ENCODE measurements around the gene AMFR.

The AMFR gene

GRCh38 chr16:56332464-56333079, 92.8 kb downstream of the AMFR start:
- peak; percentile 39 for DNase-seq

- no peak for DNase-seq
These were observed 93.4 kb downstream of the AMFR start for GRCh38 chr16:56331915-56332314.

GRCh38 chr16:56331399-56331798, 93.9 kb downstream of the AMFR start:
- no peak for DNase-seq

GRCh38 chr16:56330476-56330875, 94.9 kb downstream of the AMFR start:
- DNase-seq = no peak

- no peak for DNase-seq
These were observed 95.5 kb downstream of the AMFR start for GRCh38 chr16:56329887-56330286.

GRCh38 chr16:56328276-56329022, 96.9 kb downstream of the AMFR start:
- no peak for DNase-seq

GRCh38 chr16:56327929-56328258, 97.5 kb downstream of the AMFR start:
- DNase-seq = no peak

GRCh38 chr16:56327071-56327928, 98.0 kb downstream of the AMFR start:
- no peak for DNase-seq

GRCh38 chr16:56325956-56326355, 99.4 kb downstream of the AMFR start:
- no peak for DNase-seq

- DNase-seq = no peak
These were observed 100.9 kb downstream of the AMFR start for GRCh38 chr16:56324406-56324805.

- DNase-seq = no peak
These were observed 103.8 kb downstream of the AMFR start for GRCh38 chr16:56321571-56321970.

GRCh38 chr16:56320811-56321558, 104.4 kb downstream of the AMFR start:
- DNase-seq = no peak

GRCh38 chr16:56320056-56320455, 105.3 kb downstream of the AMFR start:
- no peak for DNase-seq

GRCh38 chr16:56319376-56319775, 106.0 kb downstream of the AMFR start:
- DNase-seq = no peak

- no peak for DNase-seq
These were observed 106.6 kb downstream of the AMFR start for GRCh38 chr16:56318827-56319140.

GRCh38 chr16:56317998-56318826, 107.1 kb downstream of the AMFR start:
- DNase-seq = peak; percentile 82

GRCh38 chr16:56316545-56316944, 108.8 kb downstream of the AMFR start:
- no peak for DNase-seq

GRCh38 chr16:56315955-56316354, 109.4 kb downstream of the AMFR start:
- no peak for DNase-seq

- DNase-seq = no peak
These were observed 111.0 kb downstream of the AMFR start for GRCh38 chr16:56314244-56314850.

GRCh38 chr16:56312556-56312955, 112.8 kb downstream of the AMFR start:
- no peak for DNase-seq

GRCh38 chr16:56312028-56312300, 113.4 kb downstream of the AMFR start:
- DNase-seq = no peak
